Glutamatergic neuron (in vitro differentiated cells): ENCODE measurements around the gene TTC39A. TPM values are rescaled to one million over a fixed set of nuclear protein-coding genes. Genes with fewer than 3 reads are reported as not detected.

Experiments
- DNase-seq: peaks from one replicate; pipeline ENCODE4 v3.0.0; 2022
- H3K27ac Mint-ChIP-seq: one replicate; pipeline ENCODE4 v1.8.0; 2020; ENCODE audit warnings: mild to moderate bottlenecking, mixed read lengths, inconsistent platforms; ENCODE audit not compliant: unreplicated experiment
- H3K27me3 Mint-ChIP-seq: one replicate; pipeline ENCODE4 v1.8.0; 2020; ENCODE audit warnings: mild to moderate bottlenecking, moderate library complexity, mixed read lengths, inconsistent platforms; ENCODE audit not compliant: unreplicated experiment
- H3K36me3 Mint-ChIP-seq: one replicate; pipeline ENCODE4 v1.8.0; 2020; ENCODE audit warnings: mild to moderate bottlenecking, mixed read lengths, inconsistent platforms; ENCODE audit not compliant: unreplicated experiment
- H3K4me1 Mint-ChIP-seq: one replicate; pipeline ENCODE4 v1.8.0; 2020; ENCODE audit warnings: mild to moderate bottlenecking, low read depth, mixed read lengths, inconsistent platforms; ENCODE audit not compliant: unreplicated experiment
- H3K4me3 Mint-ChIP-seq: one replicate; pipeline ENCODE4 v1.8.0; 2020; ENCODE audit warnings: mild to moderate bottlenecking, mixed read lengths, inconsistent platforms; ENCODE audit not compliant: unreplicated experiment
- H3K9me3 Mint-ChIP-seq: one replicate; pipeline ENCODE4 v1.8.0; 2020; ENCODE audit warnings: mild to moderate bottlenecking, moderate library complexity, mixed read lengths, inconsistent platforms; ENCODE audit not compliant: unreplicated experiment
- total RNA-seq: library from RNA; stranded (reverse); fragmentation: NEBNext Ultra II Directional; extraction: Animal tissue kit (Norgen Biotek cat#: 25700); gene quantifications from one replicate; pipeline ENCODE4 v1.2.1, GENCODE V29; 2021; ENCODE audit not compliant: unreplicated experiment
- TF ChIP-seq, protein P1 (sequence below): fragments of 200-600 bp; sonication (generic); IDR thresholded peaks from one replicate; pipeline ENCODE4 v1.5.0; 2021; ENCODE audit not compliant: partially characterized antibody, unreplicated experiment

TTC39A gene
- total RNA-seq, 1 donor from 2014 or later: 28.0 TPM

DNA sequence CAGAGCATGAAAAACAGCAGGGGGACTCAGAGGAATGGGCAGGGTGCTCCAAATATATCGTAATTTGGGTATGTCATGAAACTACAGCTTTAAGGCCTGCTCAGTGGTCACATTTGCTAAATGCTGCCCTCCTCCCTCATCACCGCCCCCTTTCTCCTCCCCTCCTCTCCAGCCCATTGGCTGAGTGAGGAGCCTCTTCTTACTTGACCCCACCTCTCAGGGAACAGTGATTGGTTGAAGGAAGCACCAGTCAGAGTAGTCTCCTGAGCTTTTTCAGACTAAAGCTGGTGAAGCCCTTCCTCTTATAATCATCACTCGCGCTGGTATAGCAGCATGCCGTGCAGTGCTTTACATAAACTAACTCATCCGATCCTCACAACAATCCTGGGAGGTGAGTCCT is 10.0 kb upstream of the TTC39A start:
- Mint-ChIP-seq H3K27ac (no peak overlapping the region), H3K4me1 (peaks cover 2% of the 10 kb centered on the region), H3K36me3 (no peaks in the 10 kb centered on the region), H3K4me3 (no peak overlapping the region), H3K9me3 (peaks cover 3% of the 10 kb centered on the region), H3K27me3 (peaks cover 8% of the 10 kb centered on the region)
- TF ChIP-seq, protein P1, sequence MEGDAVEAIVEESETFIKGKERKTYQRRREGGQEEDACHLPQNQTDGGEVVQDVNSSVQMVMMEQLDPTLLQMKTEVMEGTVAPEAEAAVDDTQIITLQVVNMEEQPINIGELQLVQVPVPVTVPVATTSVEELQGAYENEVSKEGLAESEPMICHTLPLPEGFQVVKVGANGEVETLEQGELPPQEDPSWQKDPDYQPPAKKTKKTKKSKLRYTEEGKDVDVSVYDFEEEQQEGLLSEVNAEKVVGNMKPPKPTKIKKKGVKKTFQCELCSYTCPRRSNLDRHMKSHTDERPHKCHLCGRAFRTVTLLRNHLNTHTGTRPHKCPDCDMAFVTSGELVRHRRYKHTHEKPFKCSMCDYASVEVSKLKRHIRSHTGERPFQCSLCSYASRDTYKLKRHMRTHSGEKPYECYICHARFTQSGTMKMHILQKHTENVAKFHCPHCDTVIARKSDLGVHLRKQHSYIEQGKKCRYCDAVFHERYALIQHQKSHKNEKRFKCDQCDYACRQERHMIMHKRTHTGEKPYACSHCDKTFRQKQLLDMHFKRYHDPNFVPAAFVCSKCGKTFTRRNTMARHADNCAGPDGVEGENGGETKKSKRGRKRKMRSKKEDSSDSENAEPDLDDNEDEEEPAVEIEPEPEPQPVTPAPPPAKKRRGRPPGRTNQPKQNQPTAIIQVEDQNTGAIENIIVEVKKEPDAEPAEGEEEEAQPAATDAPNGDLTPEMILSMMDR: no peak
- no peak for DNase-seq

DNA sequence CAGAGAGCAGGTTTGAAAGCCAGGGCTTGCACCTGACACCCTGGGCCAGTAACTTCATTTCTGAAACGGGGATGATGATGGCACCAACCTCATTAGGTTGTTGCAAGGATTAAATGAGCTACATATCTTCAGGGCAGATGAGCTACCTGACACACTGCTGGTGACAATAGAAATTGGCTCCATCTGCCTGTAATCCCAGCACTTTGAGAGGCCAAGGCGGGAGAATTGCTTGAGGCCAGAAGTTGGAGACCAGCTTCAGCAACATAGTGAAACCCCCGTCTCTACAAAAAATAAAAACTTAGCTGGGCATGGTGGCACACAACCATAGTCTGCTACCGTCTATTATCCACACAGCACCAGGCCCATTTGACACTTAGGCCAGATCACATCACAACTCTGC is 6.3 kb upstream of the TTC39A start:
- Mint-ChIP-seq H3K9me3 (peaks cover 1% of the 10 kb centered on the region), H3K36me3 (no peaks in the 10 kb centered on the region), H3K27me3 (no peaks in the 10 kb centered on the region), H3K4me1 (peaks cover 2% of the 10 kb centered on the region), H3K27ac (peak overlapping the region; percentile 43), H3K4me3 (no peak overlapping the region)
- DNase-seq: no peak
- TF ChIP-seq, protein P1: no peak

- DNase-seq: no peak
- H3K4me3 Mint-ChIP-seq: no peak overlapping the region
- no peaks in the 10 kb centered on the region for H3K36me3 Mint-ChIP-seq
Observed at GRCh38 chr1:51336004-51336403, 5.6 kb upstream of the TTC39A start.

GRCh38 chr1:51331206-51332100 is 1.1 kb upstream of the TTC39A start:
- Mint-ChIP-seq H3K4me1 (peaks cover 12% of the 10 kb centered on the region), H3K36me3 (no peaks in the 10 kb centered on the region), H3K27me3 (peaks cover 5% of the 10 kb centered on the region), H3K27ac (peak overlapping the region; percentile 94), H3K4me3 (peak overlapping the region; percentile 89), H3K9me3 (peaks cover 10% of the 10 kb centered on the region)
- DNase-seq: peak; percentile 78
- TF ChIP-seq, protein P1: no peak

More at GRCh38 chr1:51336004-51336403, 5.6 kb upstream of the TTC39A start:
- H3K9me3 Mint-ChIP-seq: peaks cover 8% of the 10 kb centered on the region
- H3K27me3 Mint-ChIP-seq: peaks cover 3% of the 10 kb centered on the region
- peaks cover 9% of the 10 kb centered on the region for H3K4me1 Mint-ChIP-seq
- TF ChIP-seq, protein P1: no peak
- H3K27ac Mint-ChIP-seq: no peak overlapping the region
